H1 (cell line): ENCODE results near the gene PPP1R14B. TPM values are rescaled to one million over a fixed set of nuclear protein-coding genes. Genes with fewer than 3 reads are reported as not detected.

ENCODE experiments used
- CTCF ChIA-PET: fragments of 300-600 bp; sonication (Branson Sonifier 250); formaldehyde crosslinking; loops from one replicate; lab custom pipeline; 2021; ENCODE audit not compliant: partially characterized antibody; lab: Charles Lee
- POLR2A ChIA-PET: fragments of 300-600 bp; sonication (Branson Sonifier 250); formaldehyde crosslinking; loops from one replicate; lab custom pipeline; 2021; ENCODE audit warnings: inconsistent platforms; ENCODE audit not compliant: partially characterized antibody; lab: Charles Lee
- DNase-seq, 2 experiments: peaks; one replicate each; pipeline versions ENCODE4 v3.0.0 to v3.0.0-alpha.2; 2010 to 2022; ENCODE audit warnings: low spot score in 2 of 2, low read depth in 1 of 2, mixed read lengths in 1 of 2
- FAIRE-seq: peaks from 2 replicates; lab custom pipeline; 2011; peaks lifted over from hg19 to GRCh38; lab: Jason Lieb, UNC
- H2AFZ ChIP-seq: 2 replicates; pipeline ENCODE4 v1.8.1; 2012; ENCODE audit warnings: low read length, inconsistent platforms
- H2AK5ac ChIP-seq: 2 replicates; pipeline ENCODE4 v1.6.1; 2013; ENCODE audit warnings: low read depth, low read length
- H2BK120ac ChIP-seq: replicated peaks from 2 replicates; pipeline ENCODE3; 2013; ENCODE audit warnings: low read depth, low read length, inconsistent platforms
- H2BK12ac ChIP-seq: 2 replicates; pipeline ENCODE4 v1.6.1; 2013; ENCODE audit warnings: low read depth, low read length
- H2BK15ac ChIP-seq: 2 replicates; pipeline ENCODE4 v1.6.1; 2013; ENCODE audit warnings: low read length
- H2BK20ac ChIP-seq: 2 replicates; pipeline ENCODE4 v1.6.1; 2013; ENCODE audit warnings: low read length
- H2BK5ac ChIP-seq: 2 replicates; pipeline ENCODE4 v1.6.1; 2013; ENCODE audit warnings: low read depth, low read length
- H3K14ac ChIP-seq: 2 replicates; pipeline ENCODE4 v1.6.1; 2013; ENCODE audit warnings: inconsistent platforms; ENCODE audit not compliant: insufficient read length
- H3K18ac ChIP-seq: 2 replicates; pipeline ENCODE4 v1.6.1; 2013; ENCODE audit warnings: low read length; ENCODE audit errors: extremely low read depth
- H3K23ac ChIP-seq: 2 replicates; pipeline ENCODE4 v1.6.1; 2013; ENCODE audit warnings: inconsistent platforms; ENCODE audit not compliant: insufficient read length
- H3K23me2 ChIP-seq: 2 replicates; pipeline ENCODE4 v1.6.1; 2013; ENCODE audit warnings: low read depth, low read length
- H3K27ac ChIP-seq: 2 replicates; pipeline ENCODE4 v1.6.1; 2011; ENCODE audit warnings: low read depth, low read length, inconsistent platforms
- H3K27me3 ChIP-seq, 4 experiments: replicated peaks in 1 of 4; 1 replicate in 1 of 4; 2 replicates in 3 of 4; pipeline versions ENCODE4 v1.6.1 to v1.8.1; 2011 to 2013; ENCODE audit warnings: low read length in 3 of 4, mild to moderate bottlenecking in 3 of 4, inconsistent platforms in 2 of 4, mixed read lengths in 2 of 4, moderate library complexity in 1 of 4; ENCODE audit not compliant: control insufficient read depth in 3 of 4, insufficient read depth in 3 of 4; ENCODE audit errors: extremely low read depth in 1 of 4
- H3K36me3 ChIP-seq, 4 experiments: 2 replicates each; pipeline versions ENCODE4 v1.6.1 to v1.8.1; 2011 to 2013; ENCODE audit warnings: mild to moderate bottlenecking in 4 of 4, low read length in 3 of 4, moderate library complexity in 2 of 4, control low read depth in 1 of 4, inconsistent platforms in 1 of 4; ENCODE audit not compliant: insufficient read depth in 4 of 4, control insufficient read depth in 2 of 4
- H3K4ac ChIP-seq: replicated peaks from 2 replicates; pipeline ENCODE3; 2013; ENCODE audit warnings: low read length, low read depth, mixed read lengths, inconsistent platforms; ENCODE audit not compliant: insufficient read length
- H3K4me1 ChIP-seq, 4 experiments: replicated peaks in 1 of 4; 1 replicate in 1 of 4; 2 replicates in 3 of 4; pipeline versions ENCODE4 v1.6.1 to v1.8.1; 2011 to 2013; ENCODE audit warnings: low read length in 3 of 4, inconsistent platforms in 2 of 4, mixed read lengths in 1 of 4; ENCODE audit not compliant: insufficient read depth in 4 of 4, control insufficient read depth in 3 of 4
- H3K4me2 ChIP-seq, 2 experiments: 2 replicates each; pipeline versions ENCODE4 v1.6.1 to v1.8.1; 2011 to 2013; ENCODE audit warnings: low read depth in 2 of 2, low read length in 2 of 2, control low read depth in 1 of 2, inconsistent platforms in 1 of 2, mild to moderate bottlenecking in 1 of 2; ENCODE audit not compliant: insufficient read depth in 1 of 2
- H3K4me3 ChIP-seq, 4 experiments: fragments of 200-600, 300-600 bp in 1 of 4; sonication (generic), shearing (Covaris generic), sonication (Bioruptor Twin) in 1 of 4; 2 replicates each; pipeline versions ENCODE4 v1.5.1 to v1.8.1; 2011 to 2016; ENCODE audit warnings: low read length in 4 of 4, low read depth in 3 of 4, control low read depth in 2 of 4, inconsistent platforms in 2 of 4, mild to moderate bottlenecking in 2 of 4, mixed read lengths in 1 of 4, moderate library complexity in 1 of 4; ENCODE audit not compliant: insufficient read depth in 2 of 4; ENCODE audit errors: extremely low read depth in 1 of 4
- H3K56ac ChIP-seq: replicated peaks from 2 replicates; pipeline ENCODE3; 2013; ENCODE audit warnings: low read depth, mild to moderate bottlenecking, mixed read lengths, low read length, inconsistent platforms; ENCODE audit not compliant: insufficient read length
- H3K79me1 ChIP-seq: 2 replicates; pipeline ENCODE4 v1.6.1; 2013; ENCODE audit warnings: low read depth, low read length, control low read depth
- H3K79me2 ChIP-seq, 2 experiments: 2 replicates each; pipeline versions ENCODE4 v1.6.1 to v1.8.1; 2012 to 2013; ENCODE audit warnings: low read length in 2 of 2, mild to moderate bottlenecking in 2 of 2, inconsistent platforms in 1 of 2; ENCODE audit not compliant: insufficient read depth in 2 of 2, control insufficient read depth in 1 of 2
- H3K9ac ChIP-seq, 4 experiments: replicated peaks in 1 of 4; 1 replicate in 1 of 4; 2 replicates in 3 of 4; pipeline versions ENCODE4 v1.6.1 to v1.8.1; 2011 to 2013; ENCODE audit warnings: low read depth in 3 of 4, low read length in 3 of 4, control low read depth in 2 of 4, mild to moderate bottlenecking in 2 of 4, moderate library complexity in 2 of 4, inconsistent platforms in 1 of 4; ENCODE audit errors: extremely low read depth in 1 of 4
- H3K9me3 ChIP-seq, 2 experiments: 2 replicates each; pipeline versions ENCODE4 v1.6.1 to v1.8.1; 2012 to 2013; ENCODE audit warnings: mild to moderate bottlenecking in 2 of 2, moderate library complexity in 2 of 2, control low read depth in 1 of 2, inconsistent platforms in 1 of 2, low read depth in 1 of 2, low read length in 1 of 2, mixed read lengths in 1 of 2; ENCODE audit not compliant: insufficient read depth in 2 of 2
- H4K20me1 ChIP-seq, 2 experiments: replicated peaks in 1 of 2; 2 replicates each; pipeline versions ENCODE3 to v1.8.1; 2011 to 2013; ENCODE audit warnings: inconsistent platforms in 2 of 2, low read length in 2 of 2, mild to moderate bottlenecking in 1 of 2; ENCODE audit not compliant: insufficient read depth in 2 of 2, control insufficient read depth in 1 of 2
- H4K5ac ChIP-seq: 2 replicates; pipeline ENCODE4 v1.6.1; 2013; ENCODE audit warnings: low read length, low read depth, mixed read lengths, inconsistent platforms; ENCODE audit not compliant: insufficient read length
- H4K8ac ChIP-seq: 2 replicates; pipeline ENCODE4 v1.8.0; 2013; ENCODE audit warnings: mild to moderate bottlenecking, moderate library complexity, low read length, inconsistent platforms; ENCODE audit not compliant: insufficient read depth; ENCODE audit errors: extremely low read depth
- H4K91ac ChIP-seq: replicated peaks from 2 replicates; pipeline ENCODE3; 2013; ENCODE audit warnings: low read length, mixed read lengths, inconsistent platforms; ENCODE audit not compliant: insufficient read length
- ATF3 ChIP-seq: IDR thresholded peaks from 2 replicates; pipeline ENCODE4 v1.6.1; 2011; ENCODE audit warnings: low read depth, mild to moderate bottlenecking, low read length; ENCODE audit not compliant: insufficient read depth
- CEBPB ChIP-seq: IDR thresholded peaks from 2 replicates; pipeline ENCODE4 v1.6.1; 2012; ENCODE audit warnings: low read depth, low read length
- CTCF ChIP-seq, 3 experiments: IDR thresholded peaks; 1 replicate in 2 of 3; 2 replicates in 1 of 3; pipeline versions ENCODE4 v1.5.1 to v1.6.1; 2011; ENCODE audit warnings: low read length in 3 of 3, mild to moderate bottlenecking in 3 of 3, inconsistent platforms in 2 of 3, low read depth in 1 of 3, moderate library complexity in 1 of 3; ENCODE audit not compliant: insufficient read depth in 1 of 3; ENCODE audit errors: control extremely low read depth in 1 of 3
- HDAC6 ChIP-seq: IDR thresholded peaks from one replicate; pipeline ENCODE4 v1.7.1; 2012; ENCODE audit warnings: low read depth, mild to moderate bottlenecking, inconsistent platforms, low read length, moderate library complexity
- RXRA ChIP-seq: IDR thresholded peaks from 2 replicates; pipeline ENCODE4 v1.6.1; 2011; ENCODE audit warnings: low read depth, mild to moderate bottlenecking, low read length, moderate library complexity; ENCODE audit not compliant: insufficient read depth
- WGBS, 2 experiments: shearing (Covaris generic) in 1 of 2; methylation state at CpG; one replicate each; pipeline versions ENCODE4 v1.1.6 to v1.1.7; 2013 to 2015; ENCODE audit warnings: low lambda C conversion rate in 2 of 2, mixed read lengths in 2 of 2, inconsistent platforms in 1 of 2, low coverage in 1 of 2, missing lambda C conversion rate in 1 of 2; ENCODE audit not compliant: insufficient replicate concordance in 2 of 2, insufficient coverage in 1 of 2, insufficient read length in 1 of 2; ENCODE audit errors: extremely low coverage in 1 of 2, missing lambda C conversion rate in 1 of 2; 5-methylcytosine and 5-hydroxymethylcytosine counted together
- polyA plus RNA-seq, 7 experiments: library from polyadenylated mRNA; depleted of rRNA in 3 of 7; stranded (reverse) in 5 of 7; unstranded in 2 of 7; fragments of >200 nt in 5 of 7; fragments of 200-250 nt in 2 of 7; gene quantifications; 1 replicate in 5 of 7; 2 replicates in 1 of 7; 4 replicates in 1 of 7; pipeline versions ENCODE4 v1.2.1 to v1.2.3, GENCODE V29; 2011 to 2013; ENCODE audit warnings: missing spikeins in 2 of 7, mixed read lengths in 2 of 7
- total RNA-seq: library from RNA; stranded (reverse); fragmentation: NEBNext Ultra II Directional; extraction: Animal tissue kit (Norgen Biotek cat#: 25700); gene quantifications from 2 replicates; pipeline ENCODE4 v1.2.1, GENCODE V29; 2021

The PPP1R14B gene
- total and polyA plus RNA-seq, 2 of the 8 experiments (the other 6 are each of a cell fraction or from before 2014, with no cell fraction given) = 265 to 419 TPM

GRCh38 chr11:64278576-64279190 lies 31.9 kb upstream of the PPP1R14B start:
- H2AFZ ChIP-seq = no peak overlapping the region
- no peak overlapping the region for H4K5ac ChIP-seq
- no peak overlapping the region for H2AK5ac ChIP-seq
- no peak for FAIRE-seq
- no peak overlapping the region for H2BK12ac ChIP-seq
- no peak overlapping the region for H2BK20ac ChIP-seq
- no peaks in the 10 kb centered on the region for H4K20me1 ChIP-seq
- TF ChIP-seq ATF3 (no peak), HDAC6 (no peak), CTCF (IDR thresholded peaks at IDR 0.05; ENCODE audit: control extremely low read depth in 1 of 3, insufficient read depth in 1 of 3, low read depth in 1 of 3, low read length in 3 of 3) (no peak), RXRA (no peak), CEBPB (no peak)
- H3K23me2 ChIP-seq = no peaks in the 10 kb centered on the region
- no peak overlapping the region for H3K18ac ChIP-seq
- H4K91ac ChIP-seq = no peak overlapping the region
- H3K36me3 ChIP-seq = no peaks in the 10 kb centered on the region; a peak in 1 of 8 replicates
- no peaks in the 10 kb centered on the region for H3K79me2 ChIP-seq
- no peak overlapping the region for H3K4ac ChIP-seq
- H3K14ac ChIP-seq = no peak overlapping the region
- H3K23ac ChIP-seq = no peak overlapping the region
- H3K27me3 ChIP-seq = no peaks in the 10 kb centered on the region
- no peak overlapping the region for H3K56ac ChIP-seq
- H3K4me2 ChIP-seq = no peak overlapping the region
- DNase-seq = no peak
- no peak overlapping the region for H3K4me3 ChIP-seq
- POLR2A ChIA-PET = interaction anchor here (0.6 to 9.5 kb wide), 6 partner anchors 9 to 33 kb away, joined by 3 to 79 read pairs (median 4); partner anchors contain the start of gene PLCB3
- H3K4me1 ChIP-seq = peaks cover 0 to 5% (median under 1%) of the 10 kb centered on the region in 4 experiments; a peak in 1 of 7 replicates
- H3K27ac ChIP-seq = no peak overlapping the region
- H3K9me3 ChIP-seq = no peaks in the 10 kb centered on the region
- WGBS, 2 experiments = 94% methylated on average over 8 of the region's 8 CpGs; no CpG with 5 or more reads in 1 of the 2 experiments
- H3K9ac ChIP-seq = no peak overlapping the region
- H4K8ac ChIP-seq = no peak overlapping the region
- H2BK120ac ChIP-seq = no peak overlapping the region
- CTCF ChIA-PET = interaction anchor here (0.7 to 13.7 kb wide), 9 partner anchors 9 to 78 kb away, joined by 3 to 168 read pairs (median 5); partner anchors contain the start of genes CATSPERZ, ESRRA and FERMT3
- no peak overlapping the region for H2BK15ac ChIP-seq
- no peaks in the 10 kb centered on the region; the same call in 1 of the 2 replicates for H3K79me1 ChIP-seq
- no peak overlapping the region for H2BK5ac ChIP-seq
